HAP-1 (cell line): ENCODE data around the gene SMIM27.
"Not testable (repeated sequence)": the region's sequence is repeated elsewhere in the genome, so short reads cannot be mapped to it uniquely, and the experiment has no call there.

ENCODE experiments used
- DNase-seq, 2 experiments: peaks; one replicate each; pipeline ENCODE4 v3.0.0-alpha.2; 2016 to 2020; ENCODE audit warnings: low spot score in 2 of 2
- H3K27me3 ChIP-seq: fragments of 250-450 bp; sonication (Bioruptor Pico); 2 replicates; pipeline ENCODE4 v1.5.1; 2020; ENCODE audit warnings: low read depth, mild to moderate bottlenecking, moderate library complexity
- H3K36me3 ChIP-seq: fragments of 250-450 bp; sonication (Bioruptor Pico); replicated peaks from 2 replicates; pipeline ENCODE4 v1.5.1; 2020; ENCODE audit warnings: mild to moderate bottlenecking
- H3K4me1 ChIP-seq: fragments of 250-450 bp; sonication (Bioruptor Pico); 2 replicates; pipeline ENCODE4 v1.5.1; 2020; ENCODE audit warnings: mild to moderate bottlenecking
- H3K4me3 ChIP-seq: fragments of 250-450 bp; sonication (Bioruptor Pico); 2 replicates; pipeline ENCODE4 v1.5.1; 2020; ENCODE audit warnings: mild to moderate bottlenecking, moderate library complexity
- H3K9me3 ChIP-seq: fragments of 250-450 bp; sonication (Bioruptor Pico); 2 replicates; pipeline ENCODE4 v1.5.1; 2020; ENCODE audit warnings: mild to moderate bottlenecking, moderate library complexity
- in situ Hi-C: fragments of 300-500 bp; cut with MboI; formaldehyde crosslinking; loops from 3 replicates; pipeline ENCODE4 v1.14.3; 2020; ENCODE audit warnings: low sequenced_read_pairs, inconsistent platforms, mixed read lengths

Gene SMIM27

DNA sequence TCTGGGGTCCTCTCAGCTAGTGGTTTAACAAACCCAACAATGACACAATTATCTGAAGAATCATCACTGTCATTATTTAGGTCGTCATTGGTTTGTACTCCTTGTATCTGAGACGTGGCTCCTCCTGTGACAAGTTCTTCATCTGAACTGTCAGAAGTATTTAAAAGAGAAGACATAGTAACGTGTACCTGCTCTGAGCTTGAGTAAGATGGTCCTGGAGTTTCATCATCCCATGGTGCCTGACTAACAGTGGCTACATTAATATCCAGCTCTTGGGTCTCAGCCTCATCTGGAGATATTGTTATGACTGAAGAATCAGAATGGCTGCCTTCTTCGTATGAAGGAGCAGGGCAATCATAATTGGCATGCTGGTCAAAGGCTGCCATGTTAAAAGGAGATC is 9.1 kb upstream of the SMIM27 start:
- no peaks in the 10 kb centered on the region for H3K9me3 ChIP-seq
- H3K27me3 ChIP-seq = no peaks in the 10 kb centered on the region
- no peaks in the 10 kb centered on the region for H3K4me1 ChIP-seq
- DNase-seq = no peak
- in situ Hi-C loops = no loop called here
- H3K4me3 ChIP-seq = no peak overlapping the region
- peaks cover 29% of the 10 kb centered on the region for H3K36me3 ChIP-seq

DNA sequence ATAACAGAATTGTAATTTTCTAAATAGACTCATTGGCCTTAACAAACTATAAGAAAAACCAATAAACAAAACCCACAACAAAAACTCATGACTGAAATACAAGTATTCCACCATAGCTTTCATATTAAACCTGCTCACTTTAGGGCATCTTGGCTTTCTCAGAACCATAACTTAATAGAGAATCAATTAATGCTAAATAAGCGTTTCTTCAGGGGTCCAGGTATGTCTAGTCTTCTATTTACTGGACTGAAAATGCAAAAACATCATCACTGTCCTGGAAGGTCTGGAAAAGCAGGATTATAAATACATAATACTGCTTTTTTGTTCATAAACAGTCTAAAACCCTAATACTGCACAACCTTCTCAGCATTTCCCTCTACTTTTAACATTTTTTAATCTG is 6.2 kb upstream of the SMIM27 start:
- peaks cover 34% of the 10 kb centered on the region for H3K36me3 ChIP-seq
- H3K4me3 ChIP-seq = no peak overlapping the region
- H3K9me3 ChIP-seq = no peaks in the 10 kb centered on the region
- in situ Hi-C loops = no loop called here
- H3K27me3 ChIP-seq = no peaks in the 10 kb centered on the region
- DNase-seq = no peak
- H3K4me1 ChIP-seq = peaks cover 4% of the 10 kb centered on the region; the same call in 1 of the 2 replicates

DNA sequence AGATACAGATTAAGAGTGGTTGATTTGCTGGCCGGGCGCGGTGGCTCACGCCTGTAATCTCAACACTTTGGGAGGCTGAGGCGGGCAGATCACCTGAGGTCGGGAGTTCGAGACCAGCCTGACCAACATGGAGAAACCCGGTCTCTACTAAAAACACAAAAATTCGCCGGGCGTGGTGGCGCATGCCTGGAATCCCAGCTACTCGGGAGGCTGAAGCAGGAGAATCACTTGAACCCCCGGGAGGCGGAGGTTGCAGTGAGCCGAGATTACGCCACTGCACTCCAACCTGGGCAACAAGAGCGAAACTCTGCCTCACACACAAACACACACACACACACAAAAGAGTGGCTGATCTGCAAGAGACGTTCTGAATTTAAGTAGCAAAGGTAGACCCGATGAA is 3.9 kb upstream of the SMIM27 start:
- H3K27me3 ChIP-seq, H3K4me3 ChIP-seq, in situ Hi-C loops, DNase-seq, H3K4me1 ChIP-seq, H3K9me3 ChIP-seq: not testable (repeated sequence)
- H3K36me3 ChIP-seq = peaks cover 15% of the 10 kb centered on the region

DNA sequence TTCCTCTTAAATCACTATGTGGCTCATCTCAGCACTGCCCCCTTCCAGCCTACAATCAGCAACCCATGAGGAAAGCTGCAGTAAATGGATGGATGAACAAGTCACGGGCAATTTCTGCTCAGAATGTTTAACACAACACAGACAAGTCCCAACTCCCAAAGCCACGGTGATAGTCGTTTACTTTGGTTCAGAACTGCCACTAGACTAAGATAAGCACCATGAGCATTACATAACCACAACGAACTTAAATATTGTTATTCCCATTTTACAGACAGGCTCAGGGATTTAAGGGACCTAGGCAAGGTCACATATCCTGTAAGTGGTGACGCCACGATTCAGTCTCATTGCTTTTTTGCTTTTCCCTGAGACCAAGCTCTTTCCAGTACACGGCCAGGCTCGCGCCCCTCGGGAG is 2.0 kb upstream of the SMIM27 start:
- Histone ChIP-seq H3K9me3 (no peaks in the 10 kb centered on the region), H3K27me3 (no peaks in the 10 kb centered on the region), H3K4me1 (peaks cover 7% of the 10 kb centered on the region; the same call in 1 of the 2 replicates), H3K36me3 (peaks cover 5% of the 10 kb centered on the region), H3K4me3 (peak overlapping the region; percentile 85)
- no peak for DNase-seq
- in situ Hi-C loops = no loop called here

DNA sequence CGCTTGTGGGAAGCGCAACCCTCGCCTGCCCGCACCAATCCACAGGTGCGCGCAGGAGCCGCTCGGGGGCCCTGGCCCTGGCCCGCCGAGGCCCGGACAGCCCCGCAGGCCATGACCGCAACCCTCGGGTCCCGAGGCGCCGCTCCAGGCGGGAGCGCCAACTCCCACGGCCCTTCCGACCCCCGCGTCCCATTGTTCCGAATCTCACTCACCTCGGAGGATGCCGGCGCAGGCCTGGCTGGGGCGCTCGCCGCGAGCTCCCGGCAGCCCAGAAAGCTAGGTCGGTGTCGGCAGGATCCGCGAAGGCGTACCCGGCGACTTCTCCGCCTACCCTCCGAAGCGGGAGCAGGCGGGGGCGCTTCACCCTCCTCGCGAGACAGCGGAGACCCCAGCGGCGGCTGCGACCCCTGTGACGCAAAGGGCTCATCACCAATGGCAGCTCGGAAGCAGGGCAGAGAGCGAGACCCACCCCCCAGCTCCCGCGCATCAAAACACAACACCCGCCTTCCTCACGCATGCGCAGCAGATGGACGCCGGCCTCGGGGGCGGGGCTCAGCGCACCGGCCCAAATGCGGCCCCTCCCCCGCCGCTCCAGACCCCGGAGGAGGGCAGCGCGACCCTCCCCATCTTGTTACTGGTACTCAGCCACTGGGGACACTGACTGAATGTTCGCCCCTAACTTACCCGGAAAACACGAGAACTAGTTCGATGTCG is 1.4 kb upstream of the SMIM27 start:
- Histone ChIP-seq H3K36me3 (peaks cover 5% of the 10 kb centered on the region), H3K4me1 (peaks cover 7% of the 10 kb centered on the region; the same call in 1 of the 2 replicates), H3K4me3 (peak overlapping the region; percentile 85), H3K27me3 (no peaks in the 10 kb centered on the region), H3K9me3 (no peaks in the 10 kb centered on the region)
- DNase-seq = peak; percentile 93 to 97
- in situ Hi-C loops = no loop called here

DNA sequence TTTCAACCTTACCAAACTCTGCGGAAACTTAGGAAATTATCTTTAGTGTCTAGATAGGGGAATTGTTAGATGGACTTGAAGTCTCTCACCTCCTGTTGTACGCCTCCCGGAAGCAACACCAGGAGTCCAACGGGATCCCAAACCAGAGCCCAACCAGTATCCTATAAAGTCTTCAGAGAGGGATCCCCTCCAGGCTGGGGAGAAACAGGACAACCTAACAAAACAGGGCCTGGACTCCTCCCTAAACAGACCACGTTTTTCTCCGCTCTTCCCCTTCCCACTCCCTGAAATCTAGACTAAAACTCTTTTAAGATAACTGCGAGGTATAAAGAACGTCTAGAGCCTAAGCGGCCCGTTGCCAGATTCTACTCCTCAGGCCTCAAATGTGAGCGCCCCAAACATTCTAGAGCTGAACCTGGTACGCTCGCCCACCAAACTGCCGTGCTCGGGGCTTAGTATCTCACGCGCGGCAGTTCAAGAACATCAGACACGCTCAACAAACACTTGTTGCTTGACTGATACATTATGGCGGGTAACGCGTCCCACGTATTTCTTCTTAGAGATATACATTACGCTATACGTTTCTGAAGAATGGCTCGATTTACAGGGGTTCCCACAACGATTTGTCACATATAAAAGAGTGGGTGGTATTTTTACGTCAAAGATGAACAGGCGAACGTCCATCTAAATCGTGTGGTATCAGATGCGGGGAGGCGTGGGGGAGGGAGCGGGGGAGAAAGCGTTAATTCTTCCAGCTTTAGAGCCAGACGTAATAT is 663 bp upstream of the SMIM27 start:
- peak; percentile 70 to 72 for DNase-seq
- H3K36me3 ChIP-seq = peaks cover 5% of the 10 kb centered on the region
- in situ Hi-C loops = no loop called here
- no peaks in the 10 kb centered on the region for H3K9me3 ChIP-seq
- peaks cover 7% of the 10 kb centered on the region; the same call in 1 of the 2 replicates for H3K4me1 ChIP-seq
- H3K4me3 ChIP-seq = peak overlapping the region; percentile 85
- no peaks in the 10 kb centered on the region for H3K27me3 ChIP-seq

DNA sequence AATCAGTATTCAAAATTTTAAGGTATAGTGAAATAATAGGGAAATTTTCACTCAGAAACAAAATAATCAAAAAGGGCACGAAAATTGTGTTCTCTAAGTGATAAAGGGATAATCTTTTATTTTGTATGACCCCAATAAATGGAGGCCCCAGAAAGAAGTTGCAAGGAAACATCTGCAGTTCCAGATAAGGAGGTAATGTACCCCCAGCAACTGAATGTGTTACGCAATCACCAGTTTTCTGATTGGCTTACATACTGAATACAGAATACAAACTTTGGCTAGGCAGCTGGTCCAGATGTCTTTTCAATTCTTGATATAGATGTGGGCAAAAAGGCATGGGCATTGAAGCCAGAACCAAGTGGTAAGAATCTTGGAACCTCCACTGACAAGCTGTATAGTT is 2.0 kb downstream of the SMIM27 start:
- Histone ChIP-seq H3K9me3 (no peaks in the 10 kb centered on the region), H3K27me3 (no peaks in the 10 kb centered on the region), H3K4me3 (no peak overlapping the region), H3K4me1 (peaks cover 7% of the 10 kb centered on the region; the same call in 1 of the 2 replicates), H3K36me3 (no peaks in the 10 kb centered on the region; the same call in 1 of the 2 replicates)
- in situ Hi-C loops = no loop called here
- DNase-seq = no peak

DNA sequence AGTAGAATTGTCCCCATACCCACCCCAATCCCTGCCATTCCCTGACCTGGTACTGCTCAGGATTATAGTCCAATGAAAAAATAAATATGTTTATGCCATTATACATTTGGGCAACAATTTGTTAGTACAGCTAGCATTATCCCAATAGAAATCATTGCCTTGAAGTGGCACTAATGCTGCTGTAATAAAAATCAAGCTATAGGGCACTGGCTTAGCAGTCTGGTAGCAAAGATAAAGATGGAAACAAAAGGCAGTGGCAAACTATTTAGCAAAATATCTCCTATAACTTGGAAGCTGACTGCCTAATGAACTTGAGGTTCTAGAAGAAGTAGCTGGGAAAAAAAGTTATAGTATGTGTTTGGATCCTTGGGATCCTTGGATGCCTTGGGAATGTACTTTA is 2.5 kb downstream of the SMIM27 start:
- Histone ChIP-seq H3K9me3 (no peaks in the 10 kb centered on the region), H3K27me3 (no peaks in the 10 kb centered on the region), H3K36me3 (no peaks in the 10 kb centered on the region; the same call in 1 of the 2 replicates), H3K4me1 (peaks cover 6% of the 10 kb centered on the region; the same call in 1 of the 2 replicates), H3K4me3 (no peak overlapping the region)
- no peak for DNase-seq
- in situ Hi-C loops = no loop called here

DNA sequence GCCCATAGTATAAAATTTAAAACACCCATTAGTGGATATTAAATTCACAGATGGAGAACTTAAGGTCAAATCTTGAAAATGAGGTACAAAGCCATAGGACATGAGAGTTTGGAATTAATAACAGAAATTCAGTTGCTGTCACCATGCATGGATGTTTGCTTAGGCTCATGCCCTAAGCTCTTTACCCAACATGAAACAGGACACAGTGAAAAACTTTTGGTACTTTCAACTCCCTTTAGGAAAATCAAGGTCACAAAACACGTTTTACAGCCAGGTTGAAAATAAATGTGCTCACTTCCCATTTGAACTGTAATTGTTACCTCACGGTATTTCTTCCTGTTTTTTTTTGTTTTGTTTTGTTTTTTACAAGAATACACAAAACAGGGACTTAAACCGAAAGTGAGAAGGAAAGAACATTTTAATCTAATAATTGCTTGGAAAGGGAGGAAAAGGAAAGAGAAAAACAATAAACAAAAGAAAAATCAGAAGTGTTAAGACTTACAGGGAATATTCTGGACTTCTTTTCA is 6.3 kb downstream of the SMIM27 start:
- in situ Hi-C loops = no loop called here
- Histone ChIP-seq H3K9me3 (no peaks in the 10 kb centered on the region), H3K4me3 (no peak overlapping the region), H3K27me3 (no peaks in the 10 kb centered on the region), H3K4me1 (peaks cover 6% of the 10 kb centered on the region), H3K36me3 (peaks cover 4% of the 10 kb centered on the region; the same call in 1 of the 2 replicates)
- DNase-seq = no peak

DNA sequence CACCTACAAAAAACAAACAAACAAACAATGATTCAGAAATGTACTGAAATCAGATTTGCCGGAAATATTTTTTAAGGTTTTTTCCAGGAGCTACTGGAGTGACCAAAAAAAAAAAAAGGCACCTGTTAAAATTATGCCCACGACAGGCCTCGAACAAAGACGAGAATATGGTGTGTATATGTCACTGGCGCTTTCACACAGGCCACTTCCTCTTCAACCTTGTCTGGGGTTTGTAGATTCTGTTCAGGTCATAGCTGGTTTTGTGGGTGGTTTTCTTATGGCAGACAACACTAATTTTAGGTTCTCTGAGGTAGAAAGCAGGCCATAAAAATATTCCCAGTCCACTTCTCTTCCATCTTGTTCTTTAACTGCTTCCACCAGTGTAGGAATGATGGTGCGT is 13.8 kb downstream of the SMIM27 start:
- H3K4me1 ChIP-seq = peaks cover 12% of the 10 kb centered on the region
- no peak overlapping the region for H3K4me3 ChIP-seq
- H3K9me3 ChIP-seq = no peaks in the 10 kb centered on the region
- in situ Hi-C loops = no loop called here
- no peak for DNase-seq
- peaks cover 41% of the 10 kb centered on the region for H3K36me3 ChIP-seq
- no peaks in the 10 kb centered on the region for H3K27me3 ChIP-seq

DNA sequence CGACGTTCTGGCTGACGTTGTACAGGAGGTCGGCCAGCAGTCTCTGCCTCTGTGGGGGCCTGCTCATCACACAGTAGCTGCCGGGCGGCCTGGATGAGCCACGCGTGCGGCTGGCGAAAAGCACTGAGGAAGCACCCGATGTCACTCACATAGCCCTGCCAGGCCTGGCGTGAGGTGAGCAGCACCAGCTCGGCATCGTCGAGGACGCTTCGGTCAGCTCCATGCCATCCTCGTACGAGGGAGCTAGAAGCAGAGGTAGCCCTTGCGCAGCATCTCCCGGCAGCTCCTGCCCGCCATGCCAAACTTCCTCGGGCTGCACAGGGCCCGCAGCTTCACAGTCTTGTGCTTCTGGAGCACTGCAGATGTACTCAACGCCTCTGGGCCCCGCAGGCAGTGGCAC is 14.6 kb downstream of the SMIM27 start:
- Histone ChIP-seq H3K4me1 (peaks cover 18% of the 10 kb centered on the region), H3K27me3 (no peaks in the 10 kb centered on the region), H3K9me3 (no peaks in the 10 kb centered on the region), H3K4me3 (no peak overlapping the region), H3K36me3 (peaks cover 41% of the 10 kb centered on the region)
- DNase-seq = no peak
- in situ Hi-C loops = no loop called here

DNA sequence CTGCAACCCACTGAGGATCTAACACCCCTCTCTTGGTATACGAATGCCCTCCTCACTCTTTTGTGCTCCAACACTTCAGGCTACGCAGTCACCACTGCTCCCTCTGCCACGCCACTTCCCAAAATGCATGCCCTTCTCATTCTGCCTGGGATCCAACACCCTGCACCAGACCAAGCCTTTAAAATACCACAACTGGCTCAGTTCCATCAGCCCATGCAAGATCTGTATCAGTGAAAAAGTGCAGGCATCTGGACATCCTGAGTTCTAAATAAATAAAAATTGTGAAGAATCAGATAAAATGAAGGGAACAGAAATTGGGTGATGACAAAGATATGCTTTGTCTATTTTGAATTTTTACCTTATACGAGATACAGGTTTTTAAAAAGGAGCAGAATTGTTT is 18.1 kb downstream of the SMIM27 start:
- no peaks in the 10 kb centered on the region for H3K27me3 ChIP-seq
- in situ Hi-C loops = loop anchor here (5.0 kb wide), 1 partner anchor 188 kb away; the partner anchor contains the start of gene ACO1
- no peaks in the 10 kb centered on the region for H3K9me3 ChIP-seq
- no peak for DNase-seq
- H3K4me3 ChIP-seq = no peak overlapping the region
- peaks cover 13% of the 10 kb centered on the region for H3K4me1 ChIP-seq
- H3K36me3 ChIP-seq = peaks cover 34% of the 10 kb centered on the region

DNA sequence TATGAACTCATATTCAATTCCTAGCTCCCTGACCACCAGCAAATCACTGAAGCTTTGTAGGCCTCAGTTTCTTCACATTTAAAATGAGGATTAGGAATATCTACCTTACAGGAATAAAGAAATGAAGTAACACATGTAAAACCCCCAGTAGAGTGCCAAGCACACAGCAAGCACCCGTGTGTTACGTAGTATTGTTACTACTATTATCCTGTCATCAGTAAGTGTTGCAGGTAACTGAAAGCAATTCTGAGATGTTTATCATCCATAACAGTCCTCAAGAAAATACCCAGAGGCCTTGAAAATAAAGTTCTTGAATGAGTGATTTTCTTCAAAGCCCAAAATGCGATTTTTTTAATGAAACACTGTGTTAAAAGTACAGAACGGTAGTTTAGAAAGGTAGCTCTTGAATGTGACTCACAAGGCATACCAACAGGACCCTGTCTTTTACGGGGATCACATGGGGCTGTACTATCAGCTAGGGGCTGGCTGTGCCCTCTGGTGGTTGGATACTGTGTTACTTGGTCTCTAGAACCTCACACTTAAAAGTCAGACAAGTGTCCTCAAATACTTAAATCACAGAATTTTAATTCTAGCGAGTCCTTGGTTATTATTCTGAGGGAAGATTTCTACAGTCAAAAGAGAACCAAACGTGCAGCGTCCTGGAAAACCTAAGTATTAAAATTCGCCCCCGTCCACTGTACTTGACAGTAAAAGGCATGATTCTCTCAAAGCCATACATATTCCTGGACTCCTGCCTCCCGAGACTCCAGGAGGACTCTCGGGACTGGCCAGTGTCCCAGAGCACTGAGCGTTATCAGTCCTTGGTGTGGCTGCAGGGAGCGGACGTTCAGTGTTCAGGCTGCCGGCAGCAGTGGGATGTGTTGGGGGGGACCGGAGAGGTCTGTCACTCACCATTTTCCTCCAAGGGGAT is 20.1 kb downstream of the SMIM27 start:
- DNase-seq = peak; percentile 62 to 79
- H3K9me3 ChIP-seq = no peaks in the 10 kb centered on the region
- in situ Hi-C loops = loop anchor here (5.0 kb wide), 1 partner anchor 190 kb away; the partner anchor contains the start of gene ACO1

More for the DNA sequence above, 20.1 kb downstream of the SMIM27 start:
- H3K4me3 ChIP-seq = peak overlapping the region; percentile 84
- peaks cover 13% of the 10 kb centered on the region for H3K4me1 ChIP-seq
- H3K27me3 ChIP-seq = no peaks in the 10 kb centered on the region
- peaks cover 23% of the 10 kb centered on the region for H3K36me3 ChIP-seq
